ENCODE measurements around the gene SHROOM1. TPM values are rescaled to one million over a fixed set of nuclear protein-coding genes. Genes with fewer than 3 reads are reported as not detected.

Gene SHROOM1
- total and polyA plus RNA-seq, 2 of the 8 experiments (the other 6 are each of a cell fraction or from before 2014, with no cell fraction given), result 3.9 to 5.2 TPM

DNA sequence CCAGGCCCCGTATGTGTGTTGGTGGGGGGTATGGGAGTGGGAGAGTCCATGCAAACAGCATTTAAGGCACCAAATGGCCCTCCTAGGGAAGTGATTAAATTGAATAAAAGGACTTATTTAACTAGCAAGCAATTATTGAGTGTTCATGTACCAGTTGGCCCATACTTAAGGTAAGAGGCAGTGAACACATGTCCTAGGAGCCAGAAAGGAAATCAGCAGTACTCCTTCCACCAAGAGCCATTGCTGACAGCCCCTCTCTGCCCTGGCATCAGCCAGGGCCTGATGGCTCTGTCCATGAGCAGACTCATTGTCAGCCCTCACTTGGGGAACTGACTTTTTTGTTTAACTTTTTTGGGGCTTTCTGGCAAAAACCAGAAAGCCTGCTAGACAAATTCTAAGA, 10.4 kb upstream of the SHROOM1 start:
- ChIA-PET CTCF (ENCODE audit: partially characterized antibody) (interaction anchor here (2.8 to 25.6 kb wide), 2 partner anchors 11 to 21 kb away, joined by 10 to 465 read pairs; partner anchors contain the start of genes GDF9, LEAP2, SHROOM1 and UQCRQ), POLR2A (ENCODE audit: partially characterized antibody) (no interaction called here)
- Histone ChIP-seq H3K4ac (replicated peaks; ENCODE audit: insufficient read length, low read depth, low read length) (no peak overlapping the region), H3K4me2 (ENCODE audit: insufficient read depth in 1 of 2, low read depth in 2 of 2, low read length in 2 of 2) (no peak overlapping the region), H4K20me1 (replicated peaks in 1 of 2; ENCODE audit: control insufficient read depth in 1 of 2, insufficient read depth in 2 of 2, low read length in 2 of 2) (no peaks in the 10 kb centered on the region), H2BK5ac (ENCODE audit: low read depth, low read length) (no peak overlapping the region), H3K18ac (ENCODE audit: extremely low read depth, low read length) (no peak overlapping the region), H3K9ac (replicated peaks in 1 of 4; ENCODE audit: extremely low read depth in 1 of 4, low read depth in 3 of 4, low read length in 3 of 4) (no peak overlapping the region), H3K23ac (ENCODE audit: insufficient read length) (no peak overlapping the region), H2BK12ac (ENCODE audit: low read depth, low read length) (no peak overlapping the region), H2AFZ (ENCODE audit: low read length) (no peak overlapping the region), H3K36me3 (ENCODE audit: control insufficient read depth in 2 of 4, insufficient read depth in 4 of 4, low read length in 3 of 4) (no peaks in the 10 kb centered on the region), H3K56ac (replicated peaks; ENCODE audit: insufficient read length, low read depth, low read length) (no peak overlapping the region), H3K27me3 (replicated peaks in 1 of 4; ENCODE audit: control insufficient read depth in 3 of 4, extremely low read depth in 1 of 4, insufficient read depth in 3 of 4, low read length in 3 of 4) (no peaks in the 10 kb centered on the region), H2BK120ac (replicated peaks; ENCODE audit: low read depth, low read length) (no peak overlapping the region), H2BK20ac (ENCODE audit: low read length) (no peak overlapping the region), H3K4me3 (ENCODE audit: extremely low read depth in 1 of 4, insufficient read depth in 2 of 4, low read depth in 3 of 4, low read length in 4 of 4) (no peak overlapping the region), H3K9me3 (ENCODE audit: insufficient read depth in 2 of 2, low read depth in 1 of 2, low read length in 1 of 2) (no peaks in the 10 kb centered on the region), H3K23me2 (ENCODE audit: low read depth, low read length) (no peaks in the 10 kb centered on the region), H2BK15ac (ENCODE audit: low read length) (no peak overlapping the region), H4K8ac (ENCODE audit: extremely low read depth, insufficient read depth, low read length) (no peak overlapping the region), H4K5ac (ENCODE audit: insufficient read length, low read depth, low read length) (no peak overlapping the region), H3K79me2 (ENCODE audit: control insufficient read depth in 1 of 2, insufficient read depth in 2 of 2, low read length in 2 of 2) (no peaks in the 10 kb centered on the region), H3K27ac (ENCODE audit: low read depth, low read length) (no peak overlapping the region), H2AK5ac (ENCODE audit: low read depth, low read length) (no peak overlapping the region), H3K79me1 (ENCODE audit: low read depth, low read length) (no peaks in the 10 kb centered on the region), H3K14ac (ENCODE audit: insufficient read length) (no peak overlapping the region), H3K4me1 (replicated peaks in 1 of 4; ENCODE audit: control insufficient read depth in 3 of 4, insufficient read depth in 4 of 4, low read length in 3 of 4) (no peaks in the 10 kb centered on the region), H4K91ac (replicated peaks; ENCODE audit: insufficient read length, low read length) (no peak overlapping the region)
- no peak for FAIRE-seq
- WGBS, 2 experiments (ENCODE audit: extremely low coverage in 1 of 2, insufficient coverage in 1 of 2, insufficient read length in 1 of 2, insufficient replicate concordance in 2 of 2, low coverage in 1 of 2, low lambda C conversion rate in 2 of 2, missing lambda C conversion rate in 1 of 2), result 100% methylated on average over 1 of the region's 1 CpG; no CpG with 5 or more reads in 1 of the 2 experiments
- no peak for DNase-seq (ENCODE audit: low read depth in 1 of 2, low spot score in 2 of 2)
- TF ChIP-seq TCF12 (IDR thresholded peaks at IDR 0.05; ENCODE audit: low read depth, low read length) (no peak), GABPA (IDR thresholded peaks at IDR 0.05; ENCODE audit: borderline replicate concordance, insufficient read depth, low read length) (no peak)

All from H1 (cell line).